IPS-NIHi7 (cell line): ENCODE data around the gene PHYKPL.

Experiments
- DNase-seq: peaks from one replicate; pipeline ENCODE4 v3.0.0; 2012; ENCODE audit warnings: mixed read lengths; ENCODE audit errors: extremely low spot score

The PHYKPL gene

GRCh38 chr5:178232124-178232919 is at the start of gene PHYKPL:
Gene PHYKPL, minus strand, starts transcription at chr5:178232802. Its CDS starts 252 bp downstream, at chr5:178232550.
- peak; percentile 89 for DNase-seq

- DNase-seq, result no peak
Observed at GRCh38 chr5:178282391-178282790, 49.8 kb upstream of the PHYKPL start.

GRCh38 chr5:178281331-178281730 is 48.7 kb upstream of the PHYKPL start:
- DNase-seq, result no peak

GRCh38 chr5:178280631-178281030 is 48.0 kb upstream of the PHYKPL start:
- DNase-seq, result no peak

GRCh38 chr5:178279723-178280438 is 47.3 kb upstream of the PHYKPL start:
- DNase-seq, result peak; percentile 97

GRCh38 chr5:178279026-178279722 is 46.6 kb upstream of the PHYKPL start:
- DNase-seq, result no peak

- DNase-seq, result no peak
Observed at GRCh38 chr5:178278358-178279023, 45.9 kb upstream of the PHYKPL start.

GRCh38 chr5:178277866-178278265 is 45.3 kb upstream of the PHYKPL start:
- DNase-seq, result no peak

- no peak for DNase-seq
Observed at GRCh38 chr5:178277346-178277745, 44.7 kb upstream of the PHYKPL start.

- no peak for DNase-seq
Observed at GRCh38 chr5:178274781-178275537, 42.4 kb upstream of the PHYKPL start.

GRCh38 chr5:178273665-178274541 is 41.3 kb upstream of the PHYKPL start:
- no peak for DNase-seq

GRCh38 chr5:178273041-178273440 is 40.4 kb upstream of the PHYKPL start:
- no peak for DNase-seq

- DNase-seq, result no peak
Observed at GRCh38 chr5:178272591-178272990, 40.0 kb upstream of the PHYKPL start.

- DNase-seq, result no peak
Observed at GRCh38 chr5:178271726-178272479, 39.3 kb upstream of the PHYKPL start.

GRCh38 chr5:178271231-178271630 is 38.6 kb upstream of the PHYKPL start:
- no peak for DNase-seq

GRCh38 chr5:178269499-178269898 is 36.9 kb upstream of the PHYKPL start:
- DNase-seq, result no peak

- no peak for DNase-seq
Observed at GRCh38 chr5:178267876-178268275, 35.3 kb upstream of the PHYKPL start.

- no peak for DNase-seq
Observed at GRCh38 chr5:178267245-178267644, 34.6 kb upstream of the PHYKPL start.

- DNase-seq, result no peak
Observed at GRCh38 chr5:178266581-178266980, 34.0 kb upstream of the PHYKPL start.
